AG09309 (cell line): ENCODE data around the gene CD247.
A peak's percentile ranks its signal among the peaks of the same experiment; 100 is the strongest.

Experiments
- DNase-seq: peaks from one replicate; pipeline ENCODE4 v3.0.0-alpha.2; 2010; ENCODE audit warnings: low read depth
- H3K4me3 ChIP-seq: 2 replicates; pipeline ENCODE4 v1.5.1; 2011; ENCODE audit warnings: mild to moderate bottlenecking, low read depth, low read length, moderate library complexity; ENCODE audit not compliant: control insufficient read depth
- TF ChIP-seq, protein P1 (sequence below): IDR thresholded peaks from 2 replicates; pipeline ENCODE4 v1.5.1; 2011; ENCODE audit warnings: mild to moderate bottlenecking, low read depth, low read length, inconsistent platforms; ENCODE audit not compliant: insufficient read depth, control insufficient read depth; ENCODE audit errors: missing control alignments

The CD247 gene

DNA sequence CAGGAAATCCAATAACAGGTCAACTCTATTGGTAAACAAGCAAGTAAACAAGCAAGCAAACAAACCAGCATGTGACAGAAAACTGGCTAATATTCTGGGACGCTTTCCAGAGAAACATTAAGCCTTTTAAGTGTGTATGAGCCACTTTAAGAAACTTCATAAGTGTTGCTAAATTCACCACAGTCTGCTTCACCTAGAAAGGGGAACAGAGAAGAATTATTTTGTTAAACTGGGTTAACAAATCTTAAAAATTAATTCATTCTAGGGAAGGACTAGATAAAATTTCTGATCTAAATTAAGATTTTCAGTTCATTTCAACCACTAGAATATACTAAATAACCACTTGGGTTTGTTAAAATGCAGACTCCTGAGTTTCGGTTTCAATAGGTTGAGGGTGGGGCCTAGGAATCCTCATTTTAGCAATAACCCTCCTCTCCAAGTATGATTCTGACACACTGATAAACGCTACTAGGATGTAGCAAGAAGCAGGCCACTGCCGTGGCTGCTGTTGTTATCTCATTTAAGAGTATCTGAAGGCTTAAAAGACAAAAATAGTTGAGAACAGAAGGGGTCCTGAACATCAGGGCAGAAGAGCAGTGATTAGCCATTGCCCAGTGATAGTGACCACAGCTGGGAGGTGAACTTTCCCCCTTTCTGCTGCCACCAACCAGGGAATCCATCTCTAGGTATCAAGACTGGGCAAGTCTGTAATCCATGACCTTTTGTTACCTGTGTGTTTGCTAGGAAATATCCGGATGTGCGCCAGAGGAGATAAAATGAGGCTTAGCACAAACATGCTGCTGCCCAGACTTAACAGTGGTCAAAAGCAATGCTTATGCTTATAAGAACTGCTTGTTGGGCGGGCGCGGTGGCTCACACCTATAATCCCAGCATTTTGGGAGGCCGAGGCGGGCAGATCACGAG, 24.0 kb upstream of the CD247 start:
- TF ChIP-seq, protein P1, sequence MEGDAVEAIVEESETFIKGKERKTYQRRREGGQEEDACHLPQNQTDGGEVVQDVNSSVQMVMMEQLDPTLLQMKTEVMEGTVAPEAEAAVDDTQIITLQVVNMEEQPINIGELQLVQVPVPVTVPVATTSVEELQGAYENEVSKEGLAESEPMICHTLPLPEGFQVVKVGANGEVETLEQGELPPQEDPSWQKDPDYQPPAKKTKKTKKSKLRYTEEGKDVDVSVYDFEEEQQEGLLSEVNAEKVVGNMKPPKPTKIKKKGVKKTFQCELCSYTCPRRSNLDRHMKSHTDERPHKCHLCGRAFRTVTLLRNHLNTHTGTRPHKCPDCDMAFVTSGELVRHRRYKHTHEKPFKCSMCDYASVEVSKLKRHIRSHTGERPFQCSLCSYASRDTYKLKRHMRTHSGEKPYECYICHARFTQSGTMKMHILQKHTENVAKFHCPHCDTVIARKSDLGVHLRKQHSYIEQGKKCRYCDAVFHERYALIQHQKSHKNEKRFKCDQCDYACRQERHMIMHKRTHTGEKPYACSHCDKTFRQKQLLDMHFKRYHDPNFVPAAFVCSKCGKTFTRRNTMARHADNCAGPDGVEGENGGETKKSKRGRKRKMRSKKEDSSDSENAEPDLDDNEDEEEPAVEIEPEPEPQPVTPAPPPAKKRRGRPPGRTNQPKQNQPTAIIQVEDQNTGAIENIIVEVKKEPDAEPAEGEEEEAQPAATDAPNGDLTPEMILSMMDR: no peak
- DNase-seq: no peak
- no peak overlapping the region for H3K4me3 ChIP-seq

DNA sequence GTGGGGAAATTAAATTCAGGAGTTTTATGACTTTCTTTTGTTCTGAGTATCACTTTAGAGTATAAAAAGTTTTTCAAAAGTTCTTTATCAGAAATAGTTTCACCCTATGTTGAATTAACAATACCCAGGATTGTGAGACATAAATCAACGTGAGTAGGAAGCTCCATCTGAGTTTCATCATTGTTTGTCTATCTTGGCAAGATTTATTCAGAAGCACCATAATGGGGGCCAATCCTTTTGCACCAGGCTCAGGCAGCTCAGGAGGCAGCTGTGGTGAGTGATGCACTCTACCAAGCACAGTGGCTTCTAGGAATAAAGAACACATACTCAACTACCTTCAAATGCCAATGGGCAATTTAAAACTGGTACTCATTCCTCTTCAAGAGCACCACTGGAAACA, 23.3 kb upstream of the CD247 start:
- no peak for DNase-seq
- no peak overlapping the region for H3K4me3 ChIP-seq
- TF ChIP-seq, protein P1: no peak

DNA sequence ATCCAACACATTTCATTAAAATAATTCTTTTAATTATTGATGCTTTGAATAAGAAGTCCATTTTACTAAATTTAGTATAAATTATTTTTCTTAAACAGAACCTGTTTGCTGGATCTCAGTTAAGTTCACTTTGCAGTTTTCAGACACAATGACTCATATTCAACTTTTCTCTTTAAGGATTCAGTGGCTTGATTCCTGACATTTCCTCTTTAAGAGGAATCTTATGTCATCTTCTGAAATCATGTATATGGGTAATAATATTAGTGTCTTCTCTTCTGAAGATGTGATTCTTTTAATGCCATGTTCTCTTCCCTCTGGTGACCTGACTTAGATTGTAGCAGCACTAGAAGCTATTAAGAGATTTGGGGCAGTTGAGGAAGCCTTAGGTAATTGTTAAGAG, 22.7 kb upstream of the CD247 start:
- DNase-seq: no peak

DNA sequence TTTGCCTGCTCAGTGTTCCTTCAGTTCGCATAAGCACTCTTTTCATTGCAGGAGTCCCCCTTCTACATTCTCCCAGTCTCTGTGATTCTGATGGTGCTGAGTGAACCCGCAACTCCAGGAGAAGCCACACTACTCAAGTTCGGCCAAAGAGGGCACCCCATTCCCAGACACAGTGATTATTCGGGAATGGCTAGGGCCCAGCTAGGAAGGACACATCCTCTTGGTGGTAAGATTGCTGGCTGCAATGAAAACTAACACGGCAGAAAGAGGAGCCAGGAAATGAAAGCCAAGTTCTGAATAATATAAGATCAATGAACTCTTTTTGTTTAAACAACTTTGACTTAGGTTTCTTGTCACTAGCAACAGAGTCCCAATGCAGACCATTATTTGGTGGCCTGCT, 20.3 kb upstream of the CD247 start:
- H3K4me3 ChIP-seq: no peak overlapping the region
- no peak for DNase-seq
- TF ChIP-seq, protein P1: peak; percentile 15

More for the DNA sequence above, 22.7 kb upstream of the CD247 start:
- no peak overlapping the region for H3K4me3 ChIP-seq
- TF ChIP-seq, protein P1: no peak

DNA sequence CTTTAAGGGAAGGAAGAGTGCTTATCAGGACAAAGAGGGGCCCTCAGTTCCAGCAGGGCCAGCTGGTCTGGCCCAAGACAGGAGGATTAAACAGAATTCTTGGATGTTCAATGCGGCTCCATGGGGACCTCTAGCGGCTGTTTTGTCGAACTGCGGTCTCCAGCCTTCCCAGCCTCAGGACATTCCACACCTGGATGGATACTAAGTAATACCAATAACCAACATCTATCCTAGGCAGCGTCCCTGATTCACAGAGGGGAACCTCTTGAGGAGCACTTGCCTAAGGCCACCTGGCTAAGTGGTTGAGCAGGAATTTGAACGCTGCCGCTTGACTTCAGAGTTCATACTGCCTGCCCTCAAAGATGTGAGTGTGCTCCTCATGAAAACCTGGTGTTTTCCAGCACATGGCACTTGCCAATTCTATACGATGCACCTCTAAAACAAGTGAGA, 15.5 kb upstream of the CD247 start:
- DNase-seq: no peak
- no peak overlapping the region for H3K4me3 ChIP-seq
- TF ChIP-seq, protein P1: peak; percentile 89

DNA sequence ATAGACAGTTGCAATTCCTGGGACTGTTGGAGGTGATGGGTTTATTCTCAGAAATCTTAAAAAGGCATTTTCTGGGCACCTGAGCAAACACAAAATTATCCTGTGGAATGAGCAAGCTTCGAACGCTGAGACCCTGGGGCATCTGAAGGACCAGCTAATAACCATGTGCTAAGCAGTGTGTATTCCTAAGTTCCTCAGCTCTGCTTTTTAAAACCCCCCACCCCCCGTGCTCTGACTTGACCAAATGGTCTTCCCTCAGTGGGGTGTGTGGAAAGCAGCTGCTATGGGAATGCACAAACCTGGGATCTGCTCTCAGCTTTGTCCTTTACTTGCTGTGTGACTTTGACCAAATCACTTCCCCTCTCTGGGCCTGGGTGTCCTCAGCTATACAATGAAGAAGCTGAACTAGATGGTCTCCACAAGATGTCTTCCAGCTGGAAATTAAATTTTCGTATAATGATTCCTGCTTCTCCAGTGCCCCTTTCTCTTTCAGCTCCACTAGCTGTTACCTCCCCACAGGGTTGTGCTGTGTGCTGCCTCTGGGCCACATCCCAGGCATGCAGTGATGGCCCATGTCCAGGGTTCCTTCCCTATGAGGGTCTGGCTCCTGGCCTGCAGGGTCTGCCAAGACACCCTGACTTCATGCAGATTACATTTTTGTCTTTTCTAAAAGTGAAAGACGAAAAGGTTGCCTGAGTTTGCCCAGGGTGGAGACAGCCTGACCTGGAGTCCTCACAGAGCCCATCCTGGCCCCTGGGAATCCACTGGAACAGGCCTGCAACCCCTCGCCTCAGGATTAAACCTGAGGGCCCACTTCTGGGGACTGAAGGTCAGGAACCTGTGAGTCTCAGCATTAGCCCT, 14.9 kb upstream of the CD247 start:
- DNase-seq: no peak
- TF ChIP-seq, protein P1: no peak
- no peak overlapping the region for H3K4me3 ChIP-seq
